ENCODE results near the gene KLHL41.

GRCh38 chr2:169523681-169524080 lies 14.2 kb downstream of the KLHL41 start:
- no peak for TF ChIP-seq CTCF (IDR thresholded peaks at IDR 0.05; ENCODE audit: insufficient read depth, low read depth, low read length)
- no peak for TF ChIP-seq EZH2 (IDR thresholded peaks at IDR 0.05; ENCODE audit: insufficient read depth, low read length)

Measured in astrocyte (in vitro differentiated cells and primary cell).